Measurements from ENCODE around the gene CRYGB.
"Not testable (repeated sequence)": the region's sequence is repeated elsewhere in the genome, so short reads cannot be mapped to it uniquely, and the experiment has no call there.

The CRYGB gene

GRCh38 chr2:208112273-208112745, 33.6 kb downstream of the CRYGB start:
- ATAC-seq: not testable (repeated sequence)

- ATAC-seq: no peak
Measured at GRCh38 chr2:208103616-208104015, 42.3 kb downstream of the CRYGB start.

- ATAC-seq: no peak
Measured at GRCh38 chr2:208101716-208102631, 44.0 kb downstream of the CRYGB start.

- ATAC-seq: peak in 1 of 2 donors; percentile 12
Measured at GRCh38 chr2:208099682-208100470, 46.1 kb downstream of the CRYGB start.

- ATAC-seq: not testable (repeated sequence)
Measured at GRCh38 chr2:208098701-208099100, 47.3 kb downstream of the CRYGB start.

- no peak for ATAC-seq
Measured at GRCh38 chr2:208098267-208098666, 47.7 kb downstream of the CRYGB start.

GRCh38 chr2:208097801-208098200, 48.2 kb downstream of the CRYGB start:
- no peak for ATAC-seq

- no peak for ATAC-seq
Measured at GRCh38 chr2:208097313-208097712, 48.6 kb downstream of the CRYGB start.

GRCh38 chr2:208096080-208096479, 49.9 kb downstream of the CRYGB start:
- no peak for ATAC-seq

GRCh38 chr2:208093128-208093527, 52.8 kb downstream of the CRYGB start:
- ATAC-seq: no peak
